Nephron (organoid): ENCODE data around the gene GTF3C5.
"Not testable (repeated sequence)": the region's sequence is repeated elsewhere in the genome, so short reads cannot be mapped to it uniquely, and the experiment has no call there.

Experiments
- H3K27ac Mint-ChIP-seq, 3 experiments: 2 replicates each; pipeline ENCODE4 v1.8.0; 2020; ENCODE audit warnings: mixed read lengths in 3 of 3, mild to moderate bottlenecking in 2 of 3, moderate library complexity in 1 of 3
- H3K27me3 Mint-ChIP-seq: 2 replicates; pipeline ENCODE4 v1.8.0; 2021; ENCODE audit warnings: low read depth, mild to moderate bottlenecking, moderate library complexity, mixed read lengths
- H3K36me3 Mint-ChIP-seq: 2 replicates; pipeline ENCODE4 v1.8.0; 2020; ENCODE audit warnings: low read depth, mixed read lengths
- H3K4me1 Mint-ChIP-seq: 2 replicates; pipeline ENCODE4 v1.8.0; 2020; ENCODE audit warnings: mixed read lengths
- H3K4me3 Mint-ChIP-seq, 3 experiments: 2 replicates each; pipeline ENCODE4 v1.8.0; 2020; ENCODE audit warnings: mild to moderate bottlenecking in 3 of 3, mixed read lengths in 3 of 3, moderate library complexity in 2 of 3
- H3K9me3 Mint-ChIP-seq: 2 replicates; pipeline ENCODE4 v1.8.0; 2020; ENCODE audit warnings: mixed read lengths
- TF ChIP-seq, protein P1 (sequence below), 3 experiments: fragments of 200-600 bp; sonication (generic); IDR thresholded peaks; one replicate each; pipeline ENCODE4 v1.5.0; 2021; ENCODE audit warnings: antibody characterized with exemption in 3 of 3; ENCODE audit not compliant: unreplicated experiment in 3 of 3

Gene GTF3C5

DNA sequence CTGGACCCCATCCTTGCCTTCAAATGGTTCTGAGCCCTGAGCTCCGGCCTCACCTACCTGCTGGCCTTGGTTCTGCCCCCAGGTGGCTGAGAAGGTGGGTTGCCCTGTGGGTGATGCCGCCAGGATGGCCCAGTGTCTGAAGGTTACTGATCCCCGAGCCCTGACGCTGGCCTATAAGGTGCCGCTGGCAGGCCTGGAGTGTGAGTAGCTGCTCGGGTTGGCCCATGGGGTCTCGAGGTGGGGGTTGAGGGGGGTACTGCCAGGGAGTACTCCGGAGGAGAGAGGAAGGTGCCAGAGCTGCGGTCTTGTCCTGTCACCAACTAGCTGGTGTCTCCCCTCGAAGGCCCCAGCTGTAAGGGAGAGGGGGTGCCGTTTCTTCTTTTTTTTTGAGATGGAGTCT, 36.2 kb downstream of the GTF3C5 start:
- Mint-ChIP-seq H3K36me3 (peaks cover 12% of the 10 kb centered on the region), H3K27me3 (no peaks in the 10 kb centered on the region), H3K9me3 (no peaks in the 10 kb centered on the region), H3K27ac (no peak overlapping the region), H3K4me3 (no peak overlapping the region), H3K4me1 (no peaks in the 10 kb centered on the region)
- TF ChIP-seq, protein P1, sequence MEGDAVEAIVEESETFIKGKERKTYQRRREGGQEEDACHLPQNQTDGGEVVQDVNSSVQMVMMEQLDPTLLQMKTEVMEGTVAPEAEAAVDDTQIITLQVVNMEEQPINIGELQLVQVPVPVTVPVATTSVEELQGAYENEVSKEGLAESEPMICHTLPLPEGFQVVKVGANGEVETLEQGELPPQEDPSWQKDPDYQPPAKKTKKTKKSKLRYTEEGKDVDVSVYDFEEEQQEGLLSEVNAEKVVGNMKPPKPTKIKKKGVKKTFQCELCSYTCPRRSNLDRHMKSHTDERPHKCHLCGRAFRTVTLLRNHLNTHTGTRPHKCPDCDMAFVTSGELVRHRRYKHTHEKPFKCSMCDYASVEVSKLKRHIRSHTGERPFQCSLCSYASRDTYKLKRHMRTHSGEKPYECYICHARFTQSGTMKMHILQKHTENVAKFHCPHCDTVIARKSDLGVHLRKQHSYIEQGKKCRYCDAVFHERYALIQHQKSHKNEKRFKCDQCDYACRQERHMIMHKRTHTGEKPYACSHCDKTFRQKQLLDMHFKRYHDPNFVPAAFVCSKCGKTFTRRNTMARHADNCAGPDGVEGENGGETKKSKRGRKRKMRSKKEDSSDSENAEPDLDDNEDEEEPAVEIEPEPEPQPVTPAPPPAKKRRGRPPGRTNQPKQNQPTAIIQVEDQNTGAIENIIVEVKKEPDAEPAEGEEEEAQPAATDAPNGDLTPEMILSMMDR (IDR thresholded peaks at IDR 0.05; ENCODE audit: unreplicated experiment in 3 of 3): no peak

DNA sequence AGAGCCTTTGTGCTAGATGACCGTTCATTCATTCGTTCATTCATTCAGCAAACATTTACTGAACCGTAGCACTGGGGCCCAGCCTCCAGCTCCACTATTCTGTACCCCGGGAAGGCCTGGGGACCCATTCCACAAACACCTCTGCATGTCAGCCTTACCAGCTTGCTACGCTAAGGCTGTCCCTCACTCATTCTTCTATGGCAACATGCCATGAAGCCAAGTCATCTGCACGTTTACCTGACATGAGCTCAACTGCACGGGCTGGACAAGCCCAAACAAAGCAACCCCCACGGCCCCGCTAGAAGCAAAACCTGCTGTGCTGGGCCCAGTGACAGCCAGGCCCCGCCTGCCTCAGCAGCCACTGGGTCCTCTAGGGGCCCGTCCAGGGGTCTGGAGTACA, 37.0 kb downstream of the GTF3C5 start:
- no peaks in the 10 kb centered on the region for H3K27me3 Mint-ChIP-seq
- peaks cover 15% of the 10 kb centered on the region for H3K36me3 Mint-ChIP-seq
- no peak overlapping the region for H3K27ac Mint-ChIP-seq
- no peaks in the 10 kb centered on the region for H3K4me1 Mint-ChIP-seq
- no peak overlapping the region for H3K4me3 Mint-ChIP-seq
- TF ChIP-seq, protein P1 (IDR thresholded peaks at IDR 0.05; ENCODE audit: unreplicated experiment in 3 of 3): no peak
- H3K9me3 Mint-ChIP-seq: no peaks in the 10 kb centered on the region

DNA sequence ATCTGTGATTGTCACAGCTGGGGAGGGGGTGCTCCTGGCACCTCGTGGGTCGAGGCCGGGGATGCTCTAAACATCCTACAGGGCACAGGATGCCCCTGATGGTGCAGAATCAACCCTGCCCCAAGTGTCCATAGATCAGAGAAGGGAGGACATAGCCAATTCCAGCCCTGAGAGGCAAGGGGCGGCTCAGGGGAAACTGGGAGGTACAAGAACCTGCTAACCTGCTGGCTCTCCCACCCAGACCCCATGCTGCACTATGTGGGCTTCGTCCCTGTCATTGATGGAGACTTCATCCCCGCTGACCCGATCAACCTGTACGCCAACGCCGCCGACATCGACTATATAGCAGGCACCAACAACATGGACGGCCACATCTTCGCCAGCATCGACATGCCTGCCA, 37.6 kb downstream of the GTF3C5 start:
- H3K4me3 Mint-ChIP-seq, H3K9me3 Mint-ChIP-seq, H3K27me3 Mint-ChIP-seq, H3K4me1 Mint-ChIP-seq, H3K27ac Mint-ChIP-seq: not testable (repeated sequence)
- H3K36me3 Mint-ChIP-seq: peaks cover 15% of the 10 kb centered on the region

DNA sequence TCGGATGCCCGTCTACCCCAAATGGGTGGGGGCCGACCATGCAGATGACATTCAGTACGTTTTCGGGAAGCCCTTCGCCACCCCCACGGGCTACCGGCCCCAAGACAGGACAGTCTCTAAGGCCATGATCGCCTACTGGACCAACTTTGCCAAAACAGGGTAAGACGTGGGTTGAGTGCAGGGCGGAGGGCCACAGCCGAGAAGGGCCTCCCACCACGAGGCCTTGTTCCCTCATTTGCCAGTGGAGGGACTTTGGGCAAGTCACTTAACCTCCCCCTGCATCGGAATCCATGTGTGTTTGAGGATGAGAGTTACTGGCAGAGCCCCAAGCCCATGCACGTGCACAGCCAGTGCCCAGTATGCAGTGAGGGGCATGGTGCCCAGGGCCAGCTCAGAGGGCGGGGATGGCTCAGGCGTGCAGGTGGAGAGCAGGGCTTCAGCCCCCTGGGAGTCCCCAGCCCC, 39.7 kb downstream of the GTF3C5 start:
- H3K36me3 Mint-ChIP-seq: peaks cover 15% of the 10 kb centered on the region
- H3K4me1 Mint-ChIP-seq, H3K27ac Mint-ChIP-seq, H3K9me3 Mint-ChIP-seq, H3K27me3 Mint-ChIP-seq, H3K4me3 Mint-ChIP-seq: not testable (repeated sequence)

DNA sequence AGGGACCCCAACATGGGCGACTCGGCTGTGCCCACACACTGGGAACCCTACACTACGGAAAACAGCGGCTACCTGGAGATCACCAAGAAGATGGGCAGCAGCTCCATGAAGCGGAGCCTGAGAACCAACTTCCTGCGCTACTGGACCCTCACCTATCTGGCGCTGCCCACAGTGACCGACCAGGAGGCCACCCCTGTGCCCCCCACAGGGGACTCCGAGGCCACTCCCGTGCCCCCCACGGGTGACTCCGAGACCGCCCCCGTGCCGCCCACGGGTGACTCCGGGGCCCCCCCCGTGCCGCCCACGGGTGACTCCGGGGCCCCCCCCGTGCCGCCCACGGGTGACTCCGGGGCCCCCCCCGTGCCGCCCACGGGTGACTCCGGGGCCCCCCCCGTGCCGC, 40.2 kb downstream of the GTF3C5 start:
- not testable (repeated sequence) for H3K9me3 Mint-ChIP-seq, H3K27me3 Mint-ChIP-seq

DNA sequence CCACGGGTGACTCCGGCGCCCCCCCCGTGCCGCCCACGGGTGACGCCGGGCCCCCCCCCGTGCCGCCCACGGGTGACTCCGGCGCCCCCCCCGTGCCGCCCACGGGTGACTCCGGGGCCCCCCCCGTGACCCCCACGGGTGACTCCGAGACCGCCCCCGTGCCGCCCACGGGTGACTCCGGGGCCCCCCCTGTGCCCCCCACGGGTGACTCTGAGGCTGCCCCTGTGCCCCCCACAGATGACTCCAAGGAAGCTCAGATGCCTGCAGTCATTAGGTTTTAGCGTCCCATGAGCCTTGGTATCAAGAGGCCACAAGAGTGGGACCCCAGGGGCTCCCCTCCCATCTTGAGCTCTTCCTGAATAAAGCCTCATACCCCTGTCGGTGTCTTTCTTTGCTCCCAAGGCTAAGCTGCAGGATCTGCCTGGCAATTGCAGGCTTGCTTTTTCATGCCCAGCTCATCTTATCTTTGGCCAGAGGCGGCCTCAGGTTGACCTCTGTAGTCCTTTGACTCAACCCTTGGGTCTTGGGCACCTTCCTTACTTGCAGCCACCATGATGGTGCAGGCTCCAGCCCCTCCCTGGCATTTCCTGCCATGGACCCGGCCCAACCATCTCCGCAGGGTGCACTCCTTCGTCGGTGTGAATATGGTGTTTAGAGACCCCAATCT, 40.8 kb downstream of the GTF3C5 start:
- no peaks in the 10 kb centered on the region for H3K27me3 Mint-ChIP-seq
- no peak overlapping the region for H3K27ac Mint-ChIP-seq
- no peaks in the 10 kb centered on the region for H3K9me3 Mint-ChIP-seq
- TF ChIP-seq, protein P1 (IDR thresholded peaks at IDR 0.05; ENCODE audit: unreplicated experiment in 3 of 3): no peak
- peaks cover 19% of the 10 kb centered on the region for H3K4me1 Mint-ChIP-seq
- peaks cover 15% of the 10 kb centered on the region for H3K36me3 Mint-ChIP-seq
- H3K4me3 Mint-ChIP-seq: no peak overlapping the region

More for the DNA sequence above, 40.2 kb downstream of the GTF3C5 start:
- peaks cover 15% of the 10 kb centered on the region for H3K36me3 Mint-ChIP-seq
- H3K4me3 Mint-ChIP-seq, H3K27ac Mint-ChIP-seq: not testable (repeated sequence)
- H3K4me1 Mint-ChIP-seq: peaks cover 13% of the 10 kb centered on the region

DNA sequence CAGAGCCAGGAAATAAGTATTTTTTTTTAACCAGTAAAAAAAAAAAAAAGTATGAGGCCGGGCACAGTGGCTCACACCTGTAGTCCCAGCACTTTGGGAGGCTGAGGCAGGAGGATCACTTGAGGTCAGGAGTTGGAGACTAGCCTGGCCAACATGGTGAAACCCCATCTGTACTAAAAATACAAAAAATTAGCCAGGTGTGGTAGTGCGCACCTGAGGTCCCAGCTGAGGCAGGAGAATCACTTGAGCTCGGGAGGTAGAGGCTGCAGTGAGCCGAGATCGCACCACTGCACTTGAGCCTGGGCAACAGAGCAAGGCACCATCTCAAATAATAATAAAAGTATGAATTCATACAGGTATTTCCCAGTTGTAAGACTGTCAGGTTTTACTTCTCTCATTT, 41.4 kb downstream of the GTF3C5 start:
- peaks cover 25% of the 10 kb centered on the region for H3K4me1 Mint-ChIP-seq
- not testable (repeated sequence) for H3K27me3 Mint-ChIP-seq, H3K27ac Mint-ChIP-seq, H3K9me3 Mint-ChIP-seq, H3K4me3 Mint-ChIP-seq
- peaks cover 15% of the 10 kb centered on the region for H3K36me3 Mint-ChIP-seq
